WERI-Rb-1 (cell line): Measurements from ENCODE around the gene SEMA3F.

ENCODE experiments used
- DNase-seq: peaks from one replicate; pipeline ENCODE4 v3.0.0-alpha.2; 2020
- H3K27ac ChIP-seq: fragments of 250-450 bp; sonication (Bioruptor Pico); 2 replicates; pipeline ENCODE4 v1.5.1; 2020; ENCODE audit warnings: mild to moderate bottlenecking, moderate library complexity
- H3K27me3 ChIP-seq: fragments of 250-450 bp; sonication (Bioruptor Pico); 2 replicates; pipeline ENCODE4 v1.5.1; 2021; ENCODE audit warnings: mild to moderate bottlenecking, low read depth, moderate library complexity; ENCODE audit not compliant: insufficient read depth, severe bottlenecking
- H3K36me3 ChIP-seq: fragments of 250-450 bp; sonication (Bioruptor Pico); 2 replicates; pipeline ENCODE4 v1.5.1; 2020; ENCODE audit warnings: mild to moderate bottlenecking, moderate library complexity
- H3K4me3 ChIP-seq: 2 replicates; pipeline ENCODE4 v1.5.1; 2011; ENCODE audit warnings: low read depth, mild to moderate bottlenecking, control low read depth, low read length
- H3K9me3 ChIP-seq: fragments of 250-450 bp; sonication (Bioruptor Pico); 2 replicates; pipeline ENCODE4 v1.5.1; 2021; ENCODE audit warnings: mild to moderate bottlenecking, moderate library complexity; ENCODE audit not compliant: severe bottlenecking
- TF ChIP-seq, protein P1 (sequence below): IDR thresholded peaks from 2 replicates; pipeline ENCODE4 v1.5.1; 2011; ENCODE audit warnings: low read depth, mild to moderate bottlenecking, control low read depth, inconsistent platforms, low read length

Gene SEMA3F

DNA sequence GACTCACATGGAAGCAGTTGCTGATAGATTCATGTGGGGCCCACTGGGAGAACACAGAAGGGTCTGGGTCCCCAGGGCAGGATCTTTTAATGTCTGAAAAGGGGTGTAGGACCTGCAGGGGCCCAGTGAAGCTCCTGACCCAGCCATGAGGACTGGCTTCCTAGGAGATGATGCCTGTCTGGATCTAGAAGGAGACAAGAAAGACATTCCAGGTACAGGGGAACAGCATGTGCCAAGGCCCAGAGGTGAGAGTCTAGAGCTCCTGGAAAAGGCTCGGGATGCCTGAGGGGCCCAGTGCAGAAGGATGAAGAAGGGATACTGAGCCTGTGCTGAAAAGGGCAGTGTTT, 4.7 kb upstream of the SEMA3F start:
- H3K36me3 ChIP-seq = no peaks in the 10 kb centered on the region
- H3K27ac ChIP-seq = peak overlapping the region; percentile 92
- no peaks in the 10 kb centered on the region for H3K9me3 ChIP-seq
- no peak for DNase-seq
- no peaks in the 10 kb centered on the region for H3K27me3 ChIP-seq
- H3K4me3 ChIP-seq = no peak overlapping the region
- TF ChIP-seq, protein P1, sequence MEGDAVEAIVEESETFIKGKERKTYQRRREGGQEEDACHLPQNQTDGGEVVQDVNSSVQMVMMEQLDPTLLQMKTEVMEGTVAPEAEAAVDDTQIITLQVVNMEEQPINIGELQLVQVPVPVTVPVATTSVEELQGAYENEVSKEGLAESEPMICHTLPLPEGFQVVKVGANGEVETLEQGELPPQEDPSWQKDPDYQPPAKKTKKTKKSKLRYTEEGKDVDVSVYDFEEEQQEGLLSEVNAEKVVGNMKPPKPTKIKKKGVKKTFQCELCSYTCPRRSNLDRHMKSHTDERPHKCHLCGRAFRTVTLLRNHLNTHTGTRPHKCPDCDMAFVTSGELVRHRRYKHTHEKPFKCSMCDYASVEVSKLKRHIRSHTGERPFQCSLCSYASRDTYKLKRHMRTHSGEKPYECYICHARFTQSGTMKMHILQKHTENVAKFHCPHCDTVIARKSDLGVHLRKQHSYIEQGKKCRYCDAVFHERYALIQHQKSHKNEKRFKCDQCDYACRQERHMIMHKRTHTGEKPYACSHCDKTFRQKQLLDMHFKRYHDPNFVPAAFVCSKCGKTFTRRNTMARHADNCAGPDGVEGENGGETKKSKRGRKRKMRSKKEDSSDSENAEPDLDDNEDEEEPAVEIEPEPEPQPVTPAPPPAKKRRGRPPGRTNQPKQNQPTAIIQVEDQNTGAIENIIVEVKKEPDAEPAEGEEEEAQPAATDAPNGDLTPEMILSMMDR = no peak

DNA sequence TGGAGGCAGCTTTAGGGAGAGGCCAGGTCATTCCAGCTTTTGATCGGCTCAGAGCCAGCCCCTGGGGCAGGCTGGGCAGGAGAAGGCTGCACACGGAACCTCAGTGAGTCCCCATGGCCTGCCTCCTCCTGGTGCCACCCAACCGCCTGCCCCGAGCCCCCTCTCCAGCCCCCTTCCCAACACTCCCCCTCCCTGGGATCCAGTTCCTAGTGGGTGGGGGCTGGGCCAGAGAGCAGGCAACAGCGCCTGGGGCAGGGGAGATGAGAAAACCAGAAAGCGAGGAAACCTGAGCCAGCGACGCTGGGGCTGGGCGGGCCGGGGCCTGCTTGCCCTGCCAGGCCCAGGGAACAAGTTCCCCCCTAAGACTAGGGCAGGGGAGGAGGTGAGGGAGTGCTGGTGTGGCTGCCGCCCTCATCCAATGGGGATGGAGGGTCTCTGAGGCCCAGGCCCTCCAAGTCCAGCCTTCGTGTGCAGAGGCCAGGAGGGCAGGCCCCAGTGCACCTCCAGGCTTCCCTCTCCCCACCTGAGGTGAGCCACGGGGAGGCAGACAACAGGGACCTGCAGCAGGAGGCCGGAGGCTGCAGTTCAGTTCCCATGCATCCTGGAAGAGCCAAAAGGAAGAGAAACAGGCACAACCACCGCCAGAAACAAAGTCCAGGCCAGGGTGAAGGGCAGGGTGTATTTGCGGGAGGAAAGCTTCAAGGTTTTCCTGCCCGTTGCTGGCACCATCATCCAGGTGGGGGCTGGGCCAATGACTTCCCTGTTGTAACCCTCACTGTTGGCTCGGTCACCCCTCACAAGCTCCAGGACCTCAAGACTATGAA, 4.0 kb upstream of the SEMA3F start:
- Histone ChIP-seq H3K27me3 (no peaks in the 10 kb centered on the region), H3K4me3 (no peak overlapping the region), H3K36me3 (no peaks in the 10 kb centered on the region), H3K27ac (peak overlapping the region; percentile 92), H3K9me3 (no peaks in the 10 kb centered on the region)
- TF ChIP-seq, protein P1 = no peak
- no peak for DNase-seq

DNA sequence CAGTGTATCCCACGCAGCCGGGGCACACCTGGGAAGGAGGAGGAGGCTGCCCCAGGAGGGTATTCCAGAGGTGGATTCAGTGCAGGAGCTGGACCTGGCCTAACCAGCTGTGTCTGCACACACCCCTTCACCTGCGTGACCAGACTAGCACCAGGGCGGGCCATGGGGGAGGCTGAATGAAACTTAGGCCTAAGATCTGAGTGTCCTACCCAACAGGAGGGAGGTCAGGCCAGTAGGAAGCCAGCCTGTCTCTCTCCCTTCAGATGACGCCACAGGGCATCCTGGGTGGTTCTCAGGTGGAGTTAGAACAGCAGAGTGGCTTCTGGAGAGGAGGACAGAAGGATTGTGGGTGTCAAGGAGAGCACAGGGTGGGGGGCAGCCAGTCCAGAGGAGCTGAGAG, 3.4 kb upstream of the SEMA3F start:
- TF ChIP-seq, protein P1 = no peak
- no peaks in the 10 kb centered on the region for H3K9me3 ChIP-seq
- H3K27ac ChIP-seq = peak overlapping the region; percentile 92
- DNase-seq = no peak
- H3K27me3 ChIP-seq = no peaks in the 10 kb centered on the region
- peaks cover under 1% of the 10 kb centered on the region; the same call in 1 of the 2 replicates for H3K36me3 ChIP-seq
- no peak overlapping the region for H3K4me3 ChIP-seq

DNA sequence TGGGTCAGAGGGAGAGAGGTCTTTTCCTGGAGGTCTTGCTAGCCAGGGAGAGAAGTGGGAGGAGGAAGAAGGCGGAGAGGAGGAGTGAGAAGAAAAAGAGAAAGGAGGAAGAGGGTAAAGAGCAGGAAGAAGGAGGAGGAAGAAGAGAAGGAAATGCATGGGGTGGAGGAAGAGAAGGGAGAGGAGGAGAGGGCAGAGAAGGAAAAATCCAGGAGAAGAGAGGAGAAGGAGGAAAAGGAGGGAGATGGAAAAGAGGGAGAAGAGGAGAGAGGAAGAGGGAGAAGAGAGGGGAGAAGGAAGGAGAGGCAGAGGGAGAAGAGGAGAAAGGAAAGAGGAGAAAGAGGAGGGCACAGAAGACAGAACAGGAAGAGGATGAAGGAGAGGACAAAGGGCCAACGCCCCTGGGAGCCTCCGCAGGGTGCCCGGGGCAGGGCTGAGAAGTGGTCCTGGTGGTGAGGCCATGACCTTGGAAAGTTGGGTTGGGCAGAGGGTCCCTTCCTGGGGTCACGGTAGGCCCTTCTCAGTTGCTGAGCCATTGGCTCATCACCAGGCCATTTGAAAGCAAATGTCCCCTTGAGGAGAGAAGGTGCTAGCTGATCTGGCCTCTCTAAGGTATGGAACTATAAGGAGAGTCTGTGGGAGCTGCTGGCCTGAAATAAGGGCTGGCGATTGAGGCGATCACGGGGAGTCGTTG, 1.2 kb upstream of the SEMA3F start:
- Histone ChIP-seq H3K27me3 (no peaks in the 10 kb centered on the region), H3K9me3 (no peaks in the 10 kb centered on the region), H3K27ac (peak overlapping the region; percentile 92), H3K4me3 (peak overlapping the region; percentile 44), H3K36me3 (peaks cover 23% of the 10 kb centered on the region)
- no peak for DNase-seq
- TF ChIP-seq, protein P1 = no peak

DNA sequence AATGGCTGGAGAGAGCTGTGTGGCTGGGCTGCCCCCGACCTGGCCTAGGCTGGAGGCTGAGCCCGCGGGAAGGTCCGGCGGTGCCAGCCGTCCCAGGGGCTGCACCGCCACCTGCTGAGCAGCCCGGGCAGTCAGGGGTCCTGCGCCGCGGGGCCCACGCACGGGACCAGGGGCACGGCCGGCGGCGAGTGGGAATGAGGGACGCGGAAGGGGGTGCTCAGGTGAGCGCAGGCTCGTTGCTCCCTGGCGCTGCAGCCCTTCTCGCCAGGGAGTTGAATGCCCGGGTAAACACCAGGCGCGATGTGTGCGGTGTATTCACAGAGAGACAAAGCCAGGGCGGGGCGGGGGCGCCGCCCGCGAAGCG, 666 bp upstream of the SEMA3F start:
- TF ChIP-seq, protein P1 = peak; percentile 57
- Histone ChIP-seq H3K4me3 (peak overlapping the region; percentile 44), H3K27ac (peak overlapping the region; percentile 92), H3K27me3 (no peaks in the 10 kb centered on the region), H3K36me3 (peaks cover 28% of the 10 kb centered on the region), H3K9me3 (no peaks in the 10 kb centered on the region)
- DNase-seq = peak; percentile 76
